Right kidney (tissue), 1 donor: ENCODE data around the gene PLA2R1.

ENCODE experiments used
- DNase-seq: peaks from one replicate; pipeline ENCODE4 v3.0.0-alpha.2; 2016

Gene PLA2R1

GRCh38 chr2:159933727-159934049 is 128.7 kb downstream of the PLA2R1 start:
- DNase-seq: no peak

GRCh38 chr2:159933040-159933726 is 129.2 kb downstream of the PLA2R1 start:
- no peak for DNase-seq

- no peak for DNase-seq
Observed at GRCh38 chr2:159926695-159927094, 135.7 kb downstream of the PLA2R1 start.

- no peak for DNase-seq
Observed at GRCh38 chr2:159925975-159926374, 136.4 kb downstream of the PLA2R1 start.

GRCh38 chr2:159922563-159922962 is 139.9 kb downstream of the PLA2R1 start:
- DNase-seq: no peak

GRCh38 chr2:159921752-159922404 is 140.5 kb downstream of the PLA2R1 start:
- peak; percentile 42 for DNase-seq

GRCh38 chr2:159916511-159916910 is 145.9 kb downstream of the PLA2R1 start:
- DNase-seq: no peak

- no peak for DNase-seq
Observed at GRCh38 chr2:159913900-159914299, 148.5 kb downstream of the PLA2R1 start.

GRCh38 chr2:159912580-159912979 is 149.8 kb downstream of the PLA2R1 start:
- DNase-seq: no peak

- DNase-seq: no peak
Observed at GRCh38 chr2:159910951-159911350, 151.5 kb downstream of the PLA2R1 start.

- no peak for DNase-seq
Observed at GRCh38 chr2:159908623-159909022, 153.8 kb downstream of the PLA2R1 start.

GRCh38 chr2:159907909-159908308 is 154.5 kb downstream of the PLA2R1 start:
- no peak for DNase-seq

- DNase-seq: no peak
Observed at GRCh38 chr2:159905926-159906714, 156.3 kb downstream of the PLA2R1 start.

GRCh38 chr2:159904959-159905305 is 157.5 kb downstream of the PLA2R1 start:
- DNase-seq: no peak

- DNase-seq: peak; percentile 77
Observed at GRCh38 chr2:159904127-159904958, 158.1 kb downstream of the PLA2R1 start, which contains the start of gene LY75. TSS of gene LY75 (minus strand) at chr2:159904756.

GRCh38 chr2:159903443-159904126 is 158.8 kb downstream of the PLA2R1 start:
- DNase-seq: peak; percentile 27

GRCh38 chr2:159902722-159903121 is 159.7 kb downstream of the PLA2R1 start:
- DNase-seq: no peak

GRCh38 chr2:159900343-159900742 is 162.1 kb downstream of the PLA2R1 start:
- DNase-seq: no peak

GRCh38 chr2:159898441-159898840 is 164.0 kb downstream of the PLA2R1 start:
- no peak for DNase-seq

GRCh38 chr2:159897720-159898119 is 164.7 kb downstream of the PLA2R1 start:
- DNase-seq: no peak

GRCh38 chr2:159897081-159897480 is 165.3 kb downstream of the PLA2R1 start:
- no peak for DNase-seq
